ENCODE measurements around the gene MX2.

DNA sequence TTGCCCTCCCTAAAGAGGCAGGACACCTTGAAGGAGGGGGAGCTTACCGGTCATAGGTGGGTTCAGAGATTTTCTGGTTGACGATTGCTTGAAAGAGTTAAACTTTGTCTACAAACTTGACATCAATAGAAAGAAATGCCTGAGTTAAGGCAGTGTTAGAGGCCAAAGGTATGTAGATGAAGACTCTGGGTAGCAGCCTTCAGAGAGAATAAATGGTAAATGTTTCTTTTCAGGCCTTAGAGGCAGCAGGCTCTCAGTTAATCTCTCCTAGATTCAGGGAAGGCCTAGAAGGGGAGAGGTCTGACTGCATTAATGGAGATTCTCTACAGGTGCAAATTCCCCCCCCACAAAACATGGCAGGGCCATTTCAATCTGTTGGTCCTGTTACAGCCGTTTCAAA, 91.9 kb downstream of the MX2 start:
- TF ChIP-seq, protein P1, sequence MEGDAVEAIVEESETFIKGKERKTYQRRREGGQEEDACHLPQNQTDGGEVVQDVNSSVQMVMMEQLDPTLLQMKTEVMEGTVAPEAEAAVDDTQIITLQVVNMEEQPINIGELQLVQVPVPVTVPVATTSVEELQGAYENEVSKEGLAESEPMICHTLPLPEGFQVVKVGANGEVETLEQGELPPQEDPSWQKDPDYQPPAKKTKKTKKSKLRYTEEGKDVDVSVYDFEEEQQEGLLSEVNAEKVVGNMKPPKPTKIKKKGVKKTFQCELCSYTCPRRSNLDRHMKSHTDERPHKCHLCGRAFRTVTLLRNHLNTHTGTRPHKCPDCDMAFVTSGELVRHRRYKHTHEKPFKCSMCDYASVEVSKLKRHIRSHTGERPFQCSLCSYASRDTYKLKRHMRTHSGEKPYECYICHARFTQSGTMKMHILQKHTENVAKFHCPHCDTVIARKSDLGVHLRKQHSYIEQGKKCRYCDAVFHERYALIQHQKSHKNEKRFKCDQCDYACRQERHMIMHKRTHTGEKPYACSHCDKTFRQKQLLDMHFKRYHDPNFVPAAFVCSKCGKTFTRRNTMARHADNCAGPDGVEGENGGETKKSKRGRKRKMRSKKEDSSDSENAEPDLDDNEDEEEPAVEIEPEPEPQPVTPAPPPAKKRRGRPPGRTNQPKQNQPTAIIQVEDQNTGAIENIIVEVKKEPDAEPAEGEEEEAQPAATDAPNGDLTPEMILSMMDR (IDR thresholded peaks at IDR 0.05) = no peak
- TF ChIP-seq POLR2A (IDR thresholded peaks at IDR 0.05) = no peak
